Astrocyte of the hippocampus (primary cell): ENCODE data around the gene TNFAIP8.
"Not testable (repeated sequence)": the region's sequence is repeated elsewhere in the genome, so short reads cannot be mapped to it uniquely, and the experiment has no call there.

ENCODE experiments used
- DNase-seq: peaks from one replicate; pipeline ENCODE4 v3.0.0; 2011; ENCODE audit warnings: low read depth, low spot score

The TNFAIP8 gene

DNA sequence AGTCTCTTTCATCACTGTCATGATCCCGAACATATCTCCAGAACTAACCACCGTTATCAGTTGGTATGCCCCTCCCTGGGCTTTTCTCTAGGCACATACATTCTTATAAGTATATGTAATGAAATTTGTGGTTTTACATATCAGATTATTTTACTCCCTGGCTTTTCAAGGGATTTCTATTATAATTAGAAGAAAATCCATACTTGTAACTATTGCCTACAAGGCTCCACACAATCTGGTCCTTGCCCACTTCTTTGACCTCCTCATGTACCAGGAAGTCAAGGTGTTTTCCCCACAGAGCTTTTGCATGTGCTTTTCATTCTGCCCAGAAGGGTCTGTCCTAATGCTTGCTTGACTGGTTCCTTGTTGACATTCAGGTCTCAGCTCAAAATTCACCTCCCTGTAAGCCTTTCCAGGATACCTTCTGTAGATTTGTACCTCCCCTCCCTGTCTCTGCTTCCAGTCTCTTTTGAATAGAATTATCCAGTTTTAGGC is 62.8 kb downstream of the TNFAIP8 start:
- DNase-seq, result no peak

DNA sequence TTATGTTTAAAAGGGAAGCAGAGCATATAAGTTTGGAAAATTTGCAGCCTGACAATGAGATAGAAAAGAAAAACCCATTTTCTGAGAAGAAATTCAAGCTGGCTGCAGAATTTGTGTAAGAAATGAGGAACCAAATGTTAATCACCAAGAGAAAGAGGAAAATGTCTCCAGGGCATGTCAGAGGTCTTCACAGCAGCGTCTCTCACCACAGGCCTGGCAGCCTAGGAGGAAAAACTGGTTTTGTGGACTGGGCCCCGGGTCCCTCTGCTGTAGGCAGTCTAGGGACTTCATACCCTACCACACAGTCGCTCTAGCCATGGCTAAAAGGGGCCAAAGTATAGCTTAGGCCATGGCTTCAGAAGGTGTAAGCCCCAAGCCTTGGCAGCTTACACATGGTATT is 64.3 kb downstream of the TNFAIP8 start:
- DNase-seq, result no peak

- no peak for DNase-seq
These were observed 70.2 kb downstream of the TNFAIP8 start for GRCh38 chr5:119426057-119426456.

- no peak for DNase-seq
These were observed 71.2 kb downstream of the TNFAIP8 start for GRCh38 chr5:119427060-119427459.

DNA sequence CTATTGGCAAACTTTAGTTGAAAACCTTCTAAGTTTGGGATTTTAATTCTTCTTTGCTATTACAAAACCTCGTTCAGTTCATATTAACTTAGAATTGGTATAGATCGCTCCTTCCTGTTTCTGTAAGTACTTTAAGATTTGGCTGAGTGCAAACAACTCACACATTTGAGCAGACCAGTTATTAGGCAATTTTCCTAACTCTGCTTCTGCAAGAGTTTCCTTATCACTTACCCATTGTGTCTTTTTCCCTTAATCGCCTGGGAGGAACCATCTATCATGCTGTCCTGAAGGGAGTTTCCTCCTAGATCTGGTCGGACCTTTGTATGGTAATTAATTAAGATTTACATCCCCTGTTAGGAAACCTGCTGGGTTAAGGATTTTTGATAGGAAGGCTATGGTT is 71.8 kb downstream of the TNFAIP8 start:
- DNase-seq, result not testable (repeated sequence)

- not testable (repeated sequence) for DNase-seq
These were observed 72.3 kb downstream of the TNFAIP8 start for GRCh38 chr5:119428166-119428565.

- not testable (repeated sequence) for DNase-seq
These were observed 72.8 kb downstream of the TNFAIP8 start for GRCh38 chr5:119428574-119428973.

DNA sequence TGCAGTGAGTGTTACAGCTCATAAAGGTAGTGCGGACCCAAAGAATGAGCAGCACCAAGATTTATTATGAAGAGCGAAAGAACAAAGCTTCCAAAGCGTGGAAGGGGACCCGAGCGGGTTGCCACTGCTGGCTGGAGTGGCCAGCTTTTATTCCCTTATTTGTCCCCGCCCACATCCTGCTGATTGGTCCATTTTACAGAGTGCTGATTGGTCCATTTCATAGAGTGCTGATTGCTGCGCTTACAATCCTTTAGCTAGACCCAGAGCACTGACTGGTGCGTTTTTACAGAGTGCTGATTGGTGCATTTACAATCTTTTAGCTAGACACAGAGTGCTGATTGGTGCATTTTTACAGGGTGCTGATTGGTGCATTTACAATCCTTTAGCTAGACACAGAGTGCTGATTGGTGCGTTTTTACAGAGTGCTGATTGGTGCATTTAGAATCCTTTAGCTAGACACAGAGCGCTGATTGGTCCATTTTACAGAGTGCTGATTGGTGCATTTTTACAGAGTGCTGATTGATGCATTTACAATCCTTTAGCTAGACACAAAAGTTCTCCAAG is 76.9 kb downstream of the TNFAIP8 start:
- DNase-seq, result not testable (repeated sequence)

GRCh38 chr5:119435436-119436132 is 79.8 kb downstream of the TNFAIP8 start:
- DNase-seq, result peak; percentile 64

DNA sequence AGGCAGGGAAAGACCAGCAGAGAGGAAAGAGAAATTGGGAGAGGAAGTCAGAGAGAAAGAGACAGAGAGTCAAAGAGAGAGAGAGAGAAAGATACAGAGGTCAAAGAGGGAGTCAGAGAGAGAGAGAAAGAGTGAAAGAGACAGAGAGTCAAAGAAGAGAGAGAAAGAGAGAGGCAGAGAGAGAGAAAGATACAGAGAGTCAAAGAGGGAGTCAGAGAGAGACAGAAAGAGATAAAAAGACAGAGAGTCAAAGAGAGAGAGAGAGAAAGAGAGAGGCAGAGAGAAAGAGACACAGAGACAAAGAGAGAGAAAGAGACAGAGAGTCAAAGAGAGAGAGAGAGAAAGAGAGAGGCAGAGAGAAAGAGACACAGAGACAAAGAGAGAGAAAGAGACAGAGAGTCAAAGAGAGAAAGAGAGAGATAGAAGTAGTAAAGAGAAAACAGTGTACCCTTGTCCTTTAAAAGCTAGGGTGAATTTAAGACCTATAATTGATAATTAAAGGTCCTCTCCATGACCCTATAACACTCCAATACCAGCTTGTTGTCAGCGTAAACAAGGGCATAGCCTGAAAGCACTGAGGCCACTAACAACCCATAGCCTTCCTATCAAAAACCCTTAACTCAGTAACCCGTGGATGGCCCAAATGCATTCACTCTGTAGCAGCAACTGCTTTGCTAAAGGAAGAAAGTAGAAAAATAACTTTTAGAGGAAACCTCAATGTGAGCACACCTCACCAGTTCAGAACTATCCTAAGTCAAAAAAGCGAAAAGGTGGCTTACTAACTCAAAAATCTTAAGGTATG is 82.2 kb downstream of the TNFAIP8 start:
- DNase-seq, result not testable (repeated sequence)

GRCh38 chr5:119438587-119438917 is 82.7 kb downstream of the TNFAIP8 start:
- not testable (repeated sequence) for DNase-seq

- DNase-seq, result no peak
These were observed 83.4 kb downstream of the TNFAIP8 start for GRCh38 chr5:119439140-119439631.

DNA sequence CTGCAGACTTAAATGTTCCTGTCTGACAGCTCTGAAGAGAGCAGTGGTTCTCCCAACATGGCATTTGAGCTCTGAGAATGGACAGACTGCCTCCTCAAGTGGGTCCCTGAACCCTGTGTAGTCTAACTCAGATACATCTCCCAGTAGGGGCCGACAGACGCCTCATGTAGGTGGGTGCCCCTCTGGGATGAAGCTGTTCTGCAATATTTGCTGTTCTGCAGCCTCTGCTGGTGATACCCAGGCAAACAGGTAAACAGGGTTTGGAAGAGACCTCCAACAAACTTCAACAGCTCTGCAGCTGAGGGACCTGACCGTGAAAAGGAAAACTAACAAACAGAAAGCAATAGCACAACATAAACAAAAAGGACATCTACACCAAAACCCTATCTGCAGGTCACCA is 83.8 kb downstream of the TNFAIP8 start:
- not testable (repeated sequence) for DNase-seq

GRCh38 chr5:119444643-119445042 is 88.8 kb downstream of the TNFAIP8 start:
- not testable (repeated sequence) for DNase-seq

- DNase-seq, result no peak
These were observed 89.7 kb downstream of the TNFAIP8 start for GRCh38 chr5:119445544-119445943.
